ENCODE results near the gene KIF3A.

GRCh38 chr5:132776131-132776937 lies 39.0 kb upstream of the KIF3A start:
- TF ChIP-seq PATZ1 (CRISPR knock-in tag; IDR thresholded peaks at IDR 0.05; ENCODE audit: borderline replicate concordance), result no peak
- TF ChIP-seq BACH2 (CRISPR knock-in tag; IDR thresholded peaks at IDR 0.05; ENCODE audit: borderline replicate concordance), result no peak
- no peak for TF ChIP-seq PPARA (CRISPR knock-in tag; IDR thresholded peaks at IDR 0.05; ENCODE audit: borderline replicate concordance)
- TF ChIP-seq OSR1 (CRISPR knock-in tag; IDR thresholded peaks at IDR 0.05), result no peak
- TF ChIP-seq ZNF565 (CRISPR knock-in tag; conservative IDR thresholded peaks at IDR 0.05; ENCODE audit: low read depth), result no peak
- TF ChIP-seq CREB5 (CRISPR knock-in tag; IDR thresholded peaks at IDR 0.05; ENCODE audit: low read depth), result no peak
- no peak for TF ChIP-seq ESRRG (CRISPR knock-in tag; IDR thresholded peaks at IDR 0.05)
- TF ChIP-seq GLIS3 (CRISPR knock-in tag; IDR thresholded peaks at IDR 0.05), result no peak
- no peak for TF ChIP-seq ISL1 (CRISPR knock-in tag; IDR thresholded peaks at IDR 0.05)
- no peak for TF ChIP-seq TSHZ2 (CRISPR knock-in tag; IDR thresholded peaks at IDR 0.05)

Data from SK-N-SH treated with all-trans-retinoic acid at 6 μM for 48 hours (cell line).